ES-I3 (cell line): Measurements from ENCODE around the gene OTUD1.
"Not testable (repeated sequence)": the region's sequence is repeated elsewhere in the genome, so short reads cannot be mapped to it uniquely, and the experiment has no call there.

Experiments
- H3K36me3 ChIP-seq: 2 replicates; pipeline ENCODE4 v1.6.1; 2013; ENCODE audit warnings: mild to moderate bottlenecking, low read length, control low read depth, moderate library complexity; ENCODE audit not compliant: insufficient read depth
- H3K4me1 ChIP-seq: 2 replicates; pipeline ENCODE4 v1.6.1; 2013; ENCODE audit warnings: mild to moderate bottlenecking, control low read depth, low read length; ENCODE audit not compliant: insufficient read depth
- H3K9ac ChIP-seq: 2 replicates; pipeline ENCODE4 v1.6.1; 2013; ENCODE audit warnings: low read depth, mild to moderate bottlenecking, low read length, moderate library complexity
- H3K9me3 ChIP-seq: 2 replicates; pipeline ENCODE4 v1.6.1; 2013; ENCODE audit warnings: mild to moderate bottlenecking, low read length, moderate library complexity; ENCODE audit not compliant: control insufficient read depth, insufficient read depth

OTUD1 gene, protein sequence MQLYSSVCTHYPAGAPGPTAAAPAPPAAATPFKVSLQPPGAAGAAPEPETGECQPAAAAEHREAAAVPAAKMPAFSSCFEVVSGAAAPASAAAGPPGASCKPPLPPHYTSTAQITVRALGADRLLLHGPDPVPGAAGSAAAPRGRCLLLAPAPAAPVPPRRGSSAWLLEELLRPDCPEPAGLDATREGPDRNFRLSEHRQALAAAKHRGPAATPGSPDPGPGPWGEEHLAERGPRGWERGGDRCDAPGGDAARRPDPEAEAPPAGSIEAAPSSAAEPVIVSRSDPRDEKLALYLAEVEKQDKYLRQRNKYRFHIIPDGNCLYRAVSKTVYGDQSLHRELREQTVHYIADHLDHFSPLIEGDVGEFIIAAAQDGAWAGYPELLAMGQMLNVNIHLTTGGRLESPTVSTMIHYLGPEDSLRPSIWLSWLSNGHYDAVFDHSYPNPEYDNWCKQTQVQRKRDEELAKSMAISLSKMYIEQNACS

DNA sequence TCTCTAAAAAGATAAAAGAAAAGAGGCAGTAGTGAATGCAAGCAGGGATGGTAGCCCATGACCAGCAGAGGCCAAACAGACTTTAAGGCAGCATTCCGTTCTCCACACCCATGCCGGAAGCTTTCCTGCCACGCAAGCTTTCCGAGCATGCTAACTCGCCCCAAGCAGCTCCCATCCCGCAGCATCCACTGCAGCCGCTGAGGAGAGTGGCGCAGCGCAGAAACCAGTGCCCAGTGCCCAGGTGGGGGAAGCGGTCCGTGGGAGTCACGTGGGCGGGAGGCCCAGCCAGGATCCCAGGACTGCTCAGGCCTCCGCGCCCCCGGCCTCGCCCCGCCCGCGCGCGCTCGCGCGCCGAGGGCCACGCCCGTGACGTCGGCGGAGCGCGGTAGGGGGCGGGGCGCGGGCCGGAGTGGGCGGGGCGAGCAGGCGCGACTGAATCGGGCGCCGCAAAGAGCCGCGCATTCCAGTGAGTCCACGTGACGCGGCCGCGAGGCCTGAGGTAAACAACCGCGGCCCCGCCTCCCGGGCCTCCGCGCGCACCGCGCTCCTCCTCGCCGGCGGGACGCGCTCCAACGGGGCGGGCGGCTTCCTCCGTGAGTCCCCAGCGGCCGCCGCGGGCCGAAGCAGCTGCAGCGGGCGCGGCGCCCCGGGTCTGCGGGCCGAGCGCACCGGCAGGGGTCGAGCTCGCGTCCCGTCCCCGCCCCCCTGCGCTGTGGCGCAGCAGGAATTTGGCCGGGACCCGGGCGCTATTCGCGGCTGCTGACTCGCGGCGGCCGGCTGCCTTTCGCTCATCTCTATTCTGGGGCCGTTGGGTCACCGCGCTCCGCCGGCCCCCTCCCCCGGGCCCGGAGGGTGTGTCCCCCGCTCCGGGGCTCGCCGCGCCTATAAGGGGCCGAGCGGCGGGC lies at the start of gene OTUD1:
TSS of gene OTUD1 (plus strand) at position 529 of the 905 bp plus-strand sequence. CDS start 383 bp downstream, outside the sequence.
- Histone ChIP-seq H3K9ac (peak within 1 kb of the TSS; percentile 93), H3K4me1 (no peaks in the 10 kb centered on the region; the same call in 1 of the 2 replicates), H3K9me3 (no peaks in the 10 kb centered on the region), H3K36me3 (no peaks in the 10 kb centered on the region)

DNA sequence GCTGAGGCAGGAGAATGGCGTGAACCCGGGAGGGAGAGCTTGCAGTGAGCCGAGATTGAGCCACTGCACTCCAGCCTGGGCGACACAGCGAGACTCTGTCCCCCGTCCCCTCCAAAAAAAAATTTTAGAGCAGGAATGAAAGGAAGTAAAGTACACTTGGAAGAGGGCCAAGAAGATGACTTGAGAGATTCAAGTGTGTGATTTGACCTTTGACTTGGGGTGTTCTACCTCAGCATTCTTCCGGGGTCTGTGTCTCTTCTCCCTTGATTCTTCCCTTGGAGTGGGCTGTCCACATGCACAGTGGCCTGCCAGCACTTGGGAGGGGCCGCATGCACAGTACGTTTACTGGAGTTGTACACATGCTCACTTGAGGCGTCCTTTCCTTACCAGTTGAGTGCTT lies 48.5 kb upstream of the OTUD1 start:
- not testable (repeated sequence) for H3K4me1 ChIP-seq, H3K9me3 ChIP-seq, H3K36me3 ChIP-seq, H3K9ac ChIP-seq

DNA sequence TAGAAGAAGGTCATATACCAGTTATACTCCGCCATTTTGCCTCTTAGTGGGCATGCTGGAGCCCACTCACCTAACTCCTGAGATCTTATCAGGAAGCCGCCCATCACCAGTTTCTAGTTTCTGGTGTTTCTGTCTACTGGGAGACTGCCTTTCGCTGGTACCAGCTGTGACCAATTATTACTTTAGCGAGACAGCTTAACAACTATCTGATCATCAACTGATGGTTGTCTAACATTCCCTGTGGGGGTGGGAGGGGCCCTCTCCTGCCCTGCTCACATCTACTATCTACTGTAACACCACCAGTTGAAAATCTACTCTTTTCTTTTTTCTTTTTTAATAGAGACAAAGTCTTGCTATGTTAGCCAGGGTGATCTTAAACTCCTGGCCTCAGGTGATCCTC lies 48.1 kb upstream of the OTUD1 start:
- H3K4me1 ChIP-seq = no peaks in the 10 kb centered on the region
- no peaks in the 10 kb centered on the region for H3K36me3 ChIP-seq
- no peak overlapping the region for H3K9ac ChIP-seq
- H3K9me3 ChIP-seq = no peaks in the 10 kb centered on the region

DNA sequence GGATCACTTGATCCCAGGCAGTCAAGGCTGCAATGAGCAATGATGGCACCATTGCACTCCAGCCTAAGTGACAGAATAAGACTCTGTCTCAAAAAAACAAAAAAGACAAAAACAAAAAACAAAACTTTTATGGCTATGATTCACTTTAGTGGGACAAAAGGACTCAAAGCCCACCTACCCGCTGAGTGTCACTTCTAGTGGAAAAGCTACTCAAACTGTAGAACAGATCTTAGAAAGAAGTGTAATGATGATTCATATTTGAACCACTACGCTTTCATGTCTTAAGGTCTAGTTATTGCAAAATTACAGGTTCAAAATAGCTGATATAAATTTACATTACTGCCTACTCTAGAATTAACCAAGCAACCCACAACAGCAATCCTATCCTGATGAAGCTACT lies 47.1 kb upstream of the OTUD1 start:
- Histone ChIP-seq H3K9ac (no peak overlapping the region), H3K4me1 (no peaks in the 10 kb centered on the region), H3K36me3 (no peaks in the 10 kb centered on the region), H3K9me3 (no peaks in the 10 kb centered on the region)

DNA sequence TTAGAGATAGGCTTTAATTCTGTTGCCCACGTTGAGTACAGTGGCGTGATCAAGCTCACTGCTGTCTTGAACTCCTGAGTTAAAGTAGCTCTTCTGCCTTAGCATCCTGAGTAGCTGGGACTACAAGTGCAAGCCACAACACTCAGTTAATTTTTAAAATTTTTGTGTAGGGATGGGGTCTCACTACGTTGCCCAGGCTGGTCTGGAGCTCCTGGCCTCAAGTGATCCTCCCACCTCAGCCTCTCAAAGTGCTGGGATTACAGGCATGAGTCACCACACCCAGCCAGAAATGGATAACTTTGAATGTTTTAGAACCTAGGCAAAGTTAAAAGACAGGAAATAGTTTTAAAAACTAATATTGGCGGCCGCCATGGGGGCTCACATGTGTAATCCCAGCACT lies 43.9 kb upstream of the OTUD1 start:
- Histone ChIP-seq H3K9me3 (no peaks in the 10 kb centered on the region), H3K9ac (no peak overlapping the region), H3K36me3 (no peaks in the 10 kb centered on the region), H3K4me1 (no peaks in the 10 kb centered on the region)

DNA sequence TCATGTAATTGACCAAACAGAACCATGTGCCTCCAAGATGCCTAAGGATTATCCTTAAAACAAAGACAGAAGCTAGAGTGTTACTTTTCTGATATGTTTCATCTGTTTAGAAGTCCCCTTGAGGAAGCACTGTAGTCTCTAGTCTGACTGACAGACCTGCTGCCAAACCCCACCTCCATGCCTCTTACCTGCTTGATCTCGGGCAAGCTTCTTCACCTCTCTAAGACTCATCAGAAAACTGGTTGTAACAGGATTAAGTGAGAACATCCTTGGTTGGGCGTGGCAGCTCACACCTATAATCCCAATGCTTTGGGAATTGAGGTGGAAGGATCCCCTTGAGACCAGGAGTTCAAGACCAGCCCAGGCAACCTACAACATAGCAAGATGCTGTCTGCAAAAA lies 42.2 kb upstream of the OTUD1 start:
- Histone ChIP-seq H3K36me3 (no peaks in the 10 kb centered on the region), H3K9ac (no peak overlapping the region), H3K9me3 (no peaks in the 10 kb centered on the region), H3K4me1 (no peaks in the 10 kb centered on the region)

DNA sequence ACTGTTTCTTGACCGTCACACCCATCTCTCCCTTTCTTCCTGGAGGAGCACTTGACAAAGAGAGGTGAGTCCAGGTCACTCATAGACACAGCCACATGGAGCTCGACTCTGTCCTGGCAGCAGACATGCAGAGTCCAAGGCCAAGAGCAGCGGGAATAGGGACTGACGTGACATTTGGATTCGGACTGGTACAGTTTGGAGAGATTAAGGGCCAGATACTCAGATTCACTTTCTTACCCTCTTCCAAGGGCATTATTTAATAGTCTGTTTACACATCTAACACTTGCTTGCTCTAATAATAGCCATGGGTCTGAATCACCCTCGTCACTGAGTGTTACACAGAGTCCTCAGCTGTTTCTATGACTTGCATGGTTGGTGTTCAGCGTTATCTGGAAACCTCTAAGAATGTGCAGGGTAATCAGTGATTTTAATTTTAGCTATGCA lies 39.2 kb upstream of the OTUD1 start:
- no peaks in the 10 kb centered on the region for H3K4me1 ChIP-seq
- no peaks in the 10 kb centered on the region for H3K9me3 ChIP-seq
- H3K9ac ChIP-seq = no peak overlapping the region
- no peaks in the 10 kb centered on the region for H3K36me3 ChIP-seq

DNA sequence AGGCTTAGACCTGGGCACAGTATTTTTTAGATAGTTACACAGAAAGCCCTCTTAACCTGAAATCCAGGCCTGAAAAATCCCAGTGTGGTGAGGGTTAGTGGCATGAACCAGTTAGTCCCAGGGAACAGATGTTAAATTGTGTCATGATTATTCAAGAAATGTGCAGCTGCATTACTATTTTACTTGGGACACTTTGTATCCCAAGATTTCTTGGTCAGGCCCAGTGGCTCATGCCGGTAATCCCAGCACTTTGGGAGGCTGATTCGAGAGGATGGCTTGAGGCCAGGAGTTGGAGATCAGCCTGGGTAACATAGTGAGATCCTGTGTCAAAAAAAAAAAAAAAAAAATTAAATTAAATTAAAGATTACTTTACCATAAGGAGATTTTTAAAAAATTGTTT lies 36.0 kb upstream of the OTUD1 start:
- no peaks in the 10 kb centered on the region for H3K36me3 ChIP-seq
- no peaks in the 10 kb centered on the region; the same call in 1 of the 2 replicates for H3K4me1 ChIP-seq
- H3K9me3 ChIP-seq = no peaks in the 10 kb centered on the region
- no peak overlapping the region for H3K9ac ChIP-seq

DNA sequence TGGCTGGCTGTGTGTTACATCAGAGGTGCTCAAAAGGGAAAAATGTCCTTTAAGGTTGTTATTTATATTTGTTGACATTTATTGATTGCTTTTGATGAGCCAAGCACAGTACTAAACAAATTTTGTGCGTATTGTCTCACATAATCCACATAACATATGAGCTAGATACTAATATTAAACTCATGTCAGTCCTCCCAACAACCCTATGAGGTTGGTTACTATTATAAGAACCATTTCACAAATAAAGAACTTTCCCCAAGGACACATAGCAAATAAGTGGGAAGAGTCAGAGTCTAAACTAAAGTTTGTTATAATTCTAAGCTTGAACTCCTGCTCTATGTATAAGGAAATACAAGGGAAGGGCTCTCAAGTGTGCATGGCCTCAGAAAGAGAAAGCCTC lies 35.6 kb upstream of the OTUD1 start:
- Histone ChIP-seq H3K9ac (no peak overlapping the region), H3K4me1 (no peaks in the 10 kb centered on the region; the same call in 1 of the 2 replicates), H3K36me3 (no peaks in the 10 kb centered on the region), H3K9me3 (no peaks in the 10 kb centered on the region)

DNA sequence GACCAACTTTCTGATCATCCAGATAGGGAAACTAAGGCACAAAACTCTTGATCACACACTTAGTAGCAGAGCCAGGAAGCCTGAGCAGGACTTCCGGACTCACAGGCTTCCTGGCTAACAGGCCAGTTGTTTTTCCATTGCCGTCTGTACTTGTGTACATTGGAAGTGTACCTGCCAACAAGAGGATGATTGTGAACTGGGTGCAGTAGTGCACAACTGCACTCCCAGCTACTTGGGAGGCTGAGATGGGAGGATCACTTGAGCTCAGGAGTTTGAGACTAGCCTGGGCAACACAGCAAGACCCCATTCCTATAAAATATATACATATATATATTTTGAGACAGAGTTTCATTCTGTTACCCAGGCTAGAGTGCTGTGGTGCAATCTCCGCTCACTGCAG lies 35.2 kb upstream of the OTUD1 start:
- Histone ChIP-seq H3K4me1 (no peaks in the 10 kb centered on the region; the same call in 1 of the 2 replicates), H3K36me3 (no peaks in the 10 kb centered on the region), H3K9ac (no peak overlapping the region), H3K9me3 (no peaks in the 10 kb centered on the region)

DNA sequence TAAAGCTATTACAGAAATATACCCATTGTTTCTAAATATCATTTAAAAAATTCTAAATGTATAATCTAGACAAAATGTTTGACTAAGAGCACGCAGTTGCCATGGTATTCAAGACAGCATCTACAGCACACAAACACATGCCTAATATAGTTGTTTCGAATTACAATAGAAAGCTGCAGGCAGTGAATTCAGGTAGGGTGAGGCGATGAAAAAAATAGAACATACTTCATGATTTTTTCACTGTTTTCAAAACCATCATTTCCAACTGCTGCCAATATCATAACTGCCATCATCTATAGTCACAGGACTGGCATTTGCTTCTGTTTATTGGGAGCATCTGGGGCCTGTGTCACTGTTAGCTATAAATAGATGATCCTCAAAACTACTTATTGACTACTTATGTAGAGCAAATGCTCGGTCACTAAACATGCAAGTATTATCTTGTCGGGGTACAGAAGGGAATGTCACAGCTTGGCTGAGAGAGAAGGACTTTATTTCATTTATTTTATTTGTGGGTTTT lies 34.4 kb upstream of the OTUD1 start:
- Histone ChIP-seq H3K36me3 (no peaks in the 10 kb centered on the region), H3K4me1 (no peaks in the 10 kb centered on the region; the same call in 1 of the 2 replicates), H3K9ac (no peak overlapping the region), H3K9me3 (no peaks in the 10 kb centered on the region)

DNA sequence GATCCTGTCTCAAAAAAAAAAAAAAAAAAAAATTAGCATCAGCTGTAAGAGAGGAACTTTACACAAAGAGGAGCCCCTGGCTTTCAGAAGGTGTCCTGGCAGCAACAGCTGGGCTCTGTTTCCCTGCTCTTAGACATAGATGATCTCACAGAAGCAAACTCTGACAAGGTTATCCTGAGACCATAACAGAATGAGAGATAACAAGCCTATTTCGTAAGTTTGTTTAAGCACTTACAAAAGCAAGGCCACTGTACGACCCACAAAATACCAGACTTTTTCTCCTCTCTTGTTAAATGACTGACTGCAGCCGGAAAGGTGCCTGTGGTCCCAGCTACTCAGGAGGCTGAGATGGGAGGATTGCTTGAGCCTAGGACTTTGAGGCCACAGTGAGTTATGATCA lies 33.3 kb upstream of the OTUD1 start:
- no peaks in the 10 kb centered on the region; the same call in 1 of the 2 replicates for H3K4me1 ChIP-seq

DNA sequence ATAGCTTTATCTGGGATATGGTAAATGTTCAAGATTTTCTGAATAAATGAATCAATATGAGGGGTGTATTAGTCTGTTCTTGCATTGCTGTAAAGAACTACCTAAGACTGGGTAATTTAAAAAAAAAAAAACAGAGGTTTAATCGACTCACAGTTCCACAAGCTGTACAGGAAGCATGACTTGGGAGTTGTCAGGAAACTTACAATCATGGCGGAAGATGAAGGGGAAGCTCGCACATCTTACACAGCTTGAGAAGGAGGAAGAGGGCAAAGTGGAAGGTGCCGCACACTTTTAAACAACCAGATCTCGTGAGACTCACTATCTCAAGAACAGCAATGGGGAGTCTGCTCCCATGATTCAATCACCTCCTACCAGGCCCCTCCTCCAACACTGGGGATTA lies 32.5 kb upstream of the OTUD1 start:
- no peaks in the 10 kb centered on the region for H3K36me3 ChIP-seq
- no peak overlapping the region for H3K9ac ChIP-seq
- no peaks in the 10 kb centered on the region for H3K9me3 ChIP-seq
- H3K4me1 ChIP-seq = no peaks in the 10 kb centered on the region; the same call in 1 of the 2 replicates

More for the DNA sequence above, 33.3 kb upstream of the OTUD1 start:
- no peak overlapping the region for H3K9ac ChIP-seq
- no peaks in the 10 kb centered on the region for H3K9me3 ChIP-seq
- H3K36me3 ChIP-seq = no peaks in the 10 kb centered on the region

DNA sequence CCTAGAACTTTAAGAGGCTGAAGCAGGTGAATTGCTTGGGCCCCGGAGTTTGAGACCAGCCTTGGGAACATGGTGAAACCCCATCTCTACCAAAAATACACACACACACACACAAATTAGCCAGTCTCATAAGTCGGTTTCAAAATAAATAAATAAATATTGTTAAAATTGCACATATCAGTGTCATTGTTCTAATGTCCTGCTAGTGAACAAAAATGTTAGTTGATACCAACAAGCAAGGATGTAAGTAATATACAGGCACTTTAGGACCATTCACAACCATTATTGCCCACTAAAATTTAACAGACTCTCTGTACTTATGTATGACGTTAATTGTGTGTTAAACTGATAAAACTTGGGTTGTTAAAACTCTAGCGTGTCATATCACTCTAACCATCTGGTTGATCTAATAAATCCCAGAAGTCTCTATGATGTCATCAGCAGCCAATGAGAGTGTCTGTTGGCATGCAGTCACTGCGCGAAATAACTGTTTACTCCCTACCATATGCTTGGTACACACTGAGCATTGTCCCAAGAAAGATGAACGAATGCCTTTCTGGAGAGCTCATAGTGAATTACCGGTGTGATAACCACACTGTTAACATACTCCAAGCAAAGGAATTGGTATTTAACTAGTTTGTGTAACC lies 30.4 kb upstream of the OTUD1 start:
- H3K36me3 ChIP-seq = no peaks in the 10 kb centered on the region
- no peaks in the 10 kb centered on the region; the same call in 1 of the 2 replicates for H3K4me1 ChIP-seq
- no peaks in the 10 kb centered on the region for H3K9me3 ChIP-seq
- no peak overlapping the region for H3K9ac ChIP-seq
